Fibroblast of lung (primary cell): ENCODE measurements around the gene PLTP. TPM values are rescaled to one million over a fixed set of nuclear protein-coding genes. Genes with fewer than 3 reads are reported as not detected.

Experiments used
- DNase-seq, 2 donors: peaks; one replicate each; pipeline versions ENCODE4 v3.0.0 to v3.0.0-alpha.2; 2010; ENCODE audit warnings: low read depth in 2 of 2
- H2AFZ ChIP-seq: 2 replicates; pipeline ENCODE4 v1.5.1; 2012; ENCODE audit warnings: low read length, control low read depth, inconsistent platforms
- H3K27ac ChIP-seq: 2 replicates; pipeline ENCODE4 v1.5.1; 2011; ENCODE audit warnings: low read length, control low read depth; ENCODE audit not compliant: insufficient read depth
- H3K27me3 ChIP-seq: 2 replicates; pipeline ENCODE4 v1.5.1; 2011; ENCODE audit warnings: mild to moderate bottlenecking, low read length; ENCODE audit not compliant: control insufficient read depth, insufficient read depth
- H3K36me3 ChIP-seq: 2 replicates; pipeline ENCODE4 v1.5.1; 2011; ENCODE audit warnings: low read length; ENCODE audit not compliant: control insufficient read depth, insufficient read depth
- H3K4me1 ChIP-seq: 2 replicates; pipeline ENCODE4 v1.5.1; 2011; ENCODE audit warnings: low read length; ENCODE audit not compliant: control insufficient read depth, insufficient read depth; ENCODE audit errors: extremely low read depth
- H3K4me2 ChIP-seq: 2 replicates; pipeline ENCODE4 v1.5.1; 2011; ENCODE audit warnings: low read length, control low read depth; ENCODE audit not compliant: insufficient read depth; ENCODE audit errors: extremely low read depth
- H3K4me3 ChIP-seq, 4 experiments: fragments of 200-600 bp in 1 of 4; sonication (generic) in 1 of 4; replicated peaks in 1 of 4; 2 replicates each; pipeline ENCODE4 v1.5.1; 2011 to 2016; ENCODE audit warnings: low read length in 4 of 4, low read depth in 3 of 4, mild to moderate bottlenecking in 3 of 4, control low read depth in 2 of 4, inconsistent platforms in 1 of 4, mixed read lengths in 1 of 4; ENCODE audit not compliant: insufficient read depth in 1 of 4; ENCODE audit errors: control extremely low read depth in 1 of 4
- H3K79me2 ChIP-seq: 2 replicates; pipeline ENCODE4 v1.5.1; 2012; ENCODE audit warnings: mild to moderate bottlenecking, low read length, inconsistent platforms; ENCODE audit not compliant: control insufficient read depth, insufficient read depth
- H3K9ac ChIP-seq: 2 replicates; pipeline ENCODE4 v1.5.1; 2011; ENCODE audit warnings: mild to moderate bottlenecking, low read length, control low read depth; ENCODE audit not compliant: insufficient read depth
- H3K9me3 ChIP-seq: 2 replicates; pipeline ENCODE4 v1.5.1; 2012; ENCODE audit warnings: low read depth, low read length; ENCODE audit not compliant: control insufficient read depth, insufficient read depth
- H4K20me1 ChIP-seq: 2 replicates; pipeline ENCODE4 v1.5.1; 2011; ENCODE audit warnings: low read length; ENCODE audit not compliant: control insufficient read depth, insufficient read depth; ENCODE audit errors: extremely low read depth
- CTCF ChIP-seq, 2 donors: IDR thresholded peaks in 1 of 2; conservative IDR thresholded peaks in 1 of 2; 1 replicate in 1 of 2; 2 replicates in 1 of 2; pipeline ENCODE4 v1.5.1; 2011 to 2012; ENCODE audit warnings: low read length in 2 of 2, control low read depth in 1 of 2, inconsistent platforms in 1 of 2, low read depth in 1 of 2, mild to moderate bottlenecking in 1 of 2
- EZH2 ChIP-seq: IDR thresholded peaks from 2 replicates; pipeline ENCODE4 v1.5.1; 2012; ENCODE audit warnings: low read length, control low read depth, mild to moderate bottlenecking; ENCODE audit errors: missing control alignments
- polyA plus RNA-seq, 2 donors: library from polyadenylated mRNA; depleted of rRNA in 1 of 2; stranded (reverse) in 1 of 2; unstranded in 1 of 2; fragments of >200 nt; gene quantifications; 2 replicates each; pipeline ENCODE4 v1.2.1, GENCODE V29; 2011 to 2012; ENCODE audit warnings: missing spikeins in 1 of 2
- total RNA-seq: library from RNA; depleted of rRNA; stranded (reverse); fragments of >200 nt; gene quantifications from 2 replicates; pipeline ENCODE4 v1.2.1, GENCODE V29; 2014

Gene PLTP
- total and polyA plus RNA-seq, 2 donors (not counting 1 experiment from before 2014, with no cell fraction given) = 63.1 to 110 TPM

GRCh38 chr20:45943613-45944012 lies 31.7 kb upstream of the PLTP start:
- TF ChIP-seq EZH2 = no peak
- no peak for TF ChIP-seq CTCF (conservative IDR thresholded peaks at IDR 0.05 in 1 of 2, IDR thresholded peaks at IDR 0.05 in 1 of 2; ENCODE audit: low read depth in 1 of 2, low read length in 2 of 2)
- DNase-seq = no peak
- Histone ChIP-seq H3K9me3 (no peaks in the 10 kb centered on the region), H2AFZ (no peak overlapping the region), H3K9ac (no peak overlapping the region), H4K20me1 (no peaks in the 10 kb centered on the region), H3K27me3 (no peaks in the 10 kb centered on the region), H3K36me3 (peaks cover 54% of the 10 kb centered on the region), H3K4me3 (no peak overlapping the region), H3K27ac (no peak overlapping the region), H3K4me2 (no peak overlapping the region), H3K79me2 (no peaks in the 10 kb centered on the region), H3K4me1 (peaks cover 2% of the 10 kb centered on the region)

- Histone ChIP-seq H3K9ac (no peak overlapping the region), H3K4me3 (no peak overlapping the region), H3K27ac (no peak overlapping the region), H3K9me3 (no peaks in the 10 kb centered on the region), H3K36me3 (peaks cover 37% of the 10 kb centered on the region), H3K4me2 (no peak overlapping the region), H3K4me1 (peaks cover 2% of the 10 kb centered on the region), H3K79me2 (peaks cover 12% of the 10 kb centered on the region), H4K20me1 (no peaks in the 10 kb centered on the region), H2AFZ (no peak overlapping the region), H3K27me3 (no peaks in the 10 kb centered on the region)
- TF ChIP-seq CTCF (conservative IDR thresholded peaks at IDR 0.05 in 1 of 2, IDR thresholded peaks at IDR 0.05 in 1 of 2; ENCODE audit: low read depth in 1 of 2, low read length in 2 of 2) (no peak), EZH2 (no peak)
- DNase-seq = no peak
These were observed 28.5 kb upstream of the PLTP start for GRCh38 chr20:45940469-45940868.

- no peaks in the 10 kb centered on the region for H3K27me3 ChIP-seq
- no peak overlapping the region for H2AFZ ChIP-seq
- peaks cover 35% of the 10 kb centered on the region for H3K36me3 ChIP-seq
- TF ChIP-seq CTCF (conservative IDR thresholded peaks at IDR 0.05 in 1 of 2, IDR thresholded peaks at IDR 0.05 in 1 of 2; ENCODE audit: low read depth in 1 of 2, low read length in 2 of 2) (no peak), EZH2 (no peak)
- no peaks in the 10 kb centered on the region for H3K9me3 ChIP-seq
- DNase-seq = no peak
- no peak overlapping the region for H3K4me3 ChIP-seq
- H3K79me2 ChIP-seq = peaks cover 12% of the 10 kb centered on the region
- H3K9ac ChIP-seq = no peak overlapping the region
- peaks cover 2% of the 10 kb centered on the region for H3K4me1 ChIP-seq
- no peaks in the 10 kb centered on the region for H4K20me1 ChIP-seq
- H3K27ac ChIP-seq = no peak overlapping the region
- H3K4me2 ChIP-seq = no peak overlapping the region
These were observed 28.1 kb upstream of the PLTP start for GRCh38 chr20:45940053-45940452.
